Neural cell (in vitro differentiated cells): ENCODE data around the gene NOL9. TPM values are rescaled to one million over a fixed set of nuclear protein-coding genes. Genes with fewer than 3 reads are reported as not detected.

Experiments used
- H2AFZ ChIP-seq: fragments of 200-600, 300-800 bp; sonication (generic), shearing (Covaris generic); 2 replicates; pipeline ENCODE4 v1.6.0; 2014; ENCODE audit warnings: low read depth, mild to moderate bottlenecking, antibody characterized with exemption, low read length, moderate library complexity
- H3F3A ChIP-seq: fragments of 200-600 bp; shearing (Covaris generic); 2 replicates; pipeline ENCODE4 v1.6.1; 2016; ENCODE audit warnings: mild to moderate bottlenecking, moderate library complexity, mixed read lengths, antibody characterized with exemption, low read length; ENCODE audit not compliant: insufficient read depth, poor library complexity, severe bottlenecking
- H3K27ac ChIP-seq: fragments of 200-600, 300-800 bp; sonication (generic), shearing (Covaris generic); 2 replicates; pipeline ENCODE4 v1.5.1; 2014; ENCODE audit warnings: mild to moderate bottlenecking, low read length, moderate library complexity
- H3K27me3 ChIP-seq: fragments of 300-800, 200-600 bp; sonication (generic), shearing (Covaris generic); 2 replicates; pipeline ENCODE4 v1.6.0; 2014; ENCODE audit warnings: mild to moderate bottlenecking, low read depth, low read length, moderate library complexity; ENCODE audit not compliant: insufficient read depth
- H3K36me3 ChIP-seq: fragments of 300-800, 200-600 bp; sonication (generic), shearing (Covaris generic); 2 replicates; pipeline ENCODE4 v1.5.1; 2014; ENCODE audit warnings: mild to moderate bottlenecking, antibody characterized with exemption, low read length, moderate library complexity; ENCODE audit not compliant: insufficient read depth
- H3K4me2 ChIP-seq: fragments of 300-800, 200-600 bp; sonication (generic), shearing (Covaris generic); 2 replicates; pipeline ENCODE4 v1.6.0; 2014; ENCODE audit warnings: mild to moderate bottlenecking, low read length
- H3K4me3 ChIP-seq: fragments of 300-800, 200-600 bp; sonication (generic), shearing (Covaris generic); 2 replicates; pipeline ENCODE4 v1.5.1; 2014; ENCODE audit warnings: mild to moderate bottlenecking, low read length, moderate library complexity
- H3K79me2 ChIP-seq: fragments of 200-600 bp; shearing (Covaris generic); replicated peaks from 2 replicates; pipeline ENCODE4 v1.6.0; 2014; ENCODE audit warnings: mild to moderate bottlenecking, low read length, moderate library complexity; ENCODE audit not compliant: insufficient read depth
- H3K9ac ChIP-seq: fragments of 300-800, 200-600 bp; sonication (generic), shearing (Covaris generic); 2 replicates; pipeline ENCODE4 v1.6.1; 2016; ENCODE audit warnings: mild to moderate bottlenecking, low read length, mixed read lengths
- H3K9me2 ChIP-seq: fragments of 200-600 bp; shearing (Covaris generic); 2 replicates; pipeline ENCODE4 v1.6.1; 2016; ENCODE audit warnings: mild to moderate bottlenecking, low read length, mixed read lengths; ENCODE audit not compliant: insufficient read depth
- H3K9me3 ChIP-seq: fragments of 200-600, 300-800 bp; sonication (generic), shearing (Covaris generic); 2 replicates; pipeline ENCODE4 v1.6.1; 2016; ENCODE audit warnings: mild to moderate bottlenecking, mixed run types, low read length, moderate library complexity, mixed read lengths
- H4K20me1 ChIP-seq: fragments of 200-600 bp; shearing (Covaris generic); 2 replicates; pipeline ENCODE4 v1.6.1; 2016; ENCODE audit warnings: mild to moderate bottlenecking, mixed run types; ENCODE audit not compliant: insufficient read depth
- CTCF ChIP-seq: fragments of 450-650 bp; IDR thresholded peaks from 2 replicates; pipeline ENCODE4 v1.5.1; 2014; ENCODE audit warnings: antibody characterized with exemption, mild to moderate bottlenecking, moderate library complexity; ENCODE audit not compliant: poor library complexity, severe bottlenecking
- EP300 ChIP-seq: fragments of 450-650 bp; conservative IDR thresholded peaks from 2 replicates; pipeline ENCODE4 v1.6.1; 2014; ENCODE audit warnings: antibody characterized with exemption, mild to moderate bottlenecking, moderate library complexity; ENCODE audit not compliant: poor library complexity, severe bottlenecking
- EZH2 ChIP-seq: fragments of 200-600, 300-800 bp; shearing (Covaris generic), sonication (generic); IDR thresholded peaks from 2 replicates; pipeline ENCODE4 v1.6.1; 2014; ENCODE audit warnings: antibody characterized with exemption, low read length, borderline replicate concordance, mild to moderate bottlenecking; ENCODE audit not compliant: insufficient read depth, poor library complexity, severe bottlenecking
- MXI1 ChIP-seq: fragments of 450-650 bp; conservative IDR thresholded peaks from 2 replicates; pipeline ENCODE4 v1.6.1; 2014; ENCODE audit warnings: antibody characterized with exemption, mild to moderate bottlenecking; ENCODE audit not compliant: poor library complexity, severe bottlenecking
- POLR2AphosphoS5 ChIP-seq: IDR thresholded peaks from 2 replicates; pipeline ENCODE4 v1.6.1; 2012
- RAD21 ChIP-seq: fragments of 450-650 bp; conservative IDR thresholded peaks from 2 replicates; pipeline ENCODE4 v1.6.1; 2014; ENCODE audit warnings: antibody characterized with exemption, mild to moderate bottlenecking, moderate library complexity
- REST ChIP-seq: IDR thresholded peaks from 2 replicates; pipeline ENCODE4 v1.6.1; 2012; ENCODE audit warnings: borderline replicate concordance
- SMC3 ChIP-seq: fragments of 450-650 bp; conservative IDR thresholded peaks from 2 replicates; pipeline ENCODE4 v1.6.1; 2014; ENCODE audit warnings: antibody characterized with exemption, mild to moderate bottlenecking, moderate library complexity; ENCODE audit not compliant: poor library complexity
- TAF1 ChIP-seq: IDR thresholded peaks from 2 replicates; pipeline ENCODE4 v1.6.1; 2012; ENCODE audit warnings: low read depth
- polyA plus RNA-seq: library from polyadenylated mRNA; depleted of rRNA; stranded (reverse); fragments of >200 nt; gene quantifications from 2 replicates; pipeline ENCODE4 v1.2.3, GENCODE V29; 2014

NOL9 gene
- polyA plus RNA-seq, 1 donor from 2014 or later: 30.7 TPM

- Histone ChIP-seq H3F3A (no peaks in the 10 kb centered on the region), H3K9me2 (no peaks in the 10 kb centered on the region), H3K79me2 (no peaks in the 10 kb centered on the region), H3K27me3 (no peaks in the 10 kb centered on the region), H3K9me3 (no peaks in the 10 kb centered on the region), H4K20me1 (no peaks in the 10 kb centered on the region), H3K4me3 (peak overlapping the region; percentile 77), H3K27ac (no peak overlapping the region), H3K9ac (peak overlapping the region; percentile 70), H2AFZ (no peak overlapping the region), H3K4me2 (peak overlapping the region; percentile 70), H3K36me3 (no peaks in the 10 kb centered on the region)
- peak; percentile 2 for TF ChIP-seq POLR2AphosphoS5
- TF ChIP-seq EP300: no peak
- no peak for TF ChIP-seq EZH2
Measured at GRCh38 chr1:6496890-6497214, 57.5 kb downstream of the NOL9 start.

- no peaks in the 10 kb centered on the region for H4K20me1 ChIP-seq
- no peak overlapping the region for H2AFZ ChIP-seq
- no peak overlapping the region for H3K27ac ChIP-seq
- no peaks in the 10 kb centered on the region for H3K9me2 ChIP-seq
- H3K4me2 ChIP-seq: peak overlapping the region; percentile 70
- H3K9me3 ChIP-seq: no peaks in the 10 kb centered on the region
- no peaks in the 10 kb centered on the region for H3K79me2 ChIP-seq
- no peaks in the 10 kb centered on the region for H3K36me3 ChIP-seq
- H3F3A ChIP-seq: no peaks in the 10 kb centered on the region
- TF ChIP-seq CTCF (no peak), RAD21 (no peak), REST (no peak), EP300 (no peak), SMC3 (no peak), POLR2AphosphoS5 (no peak), EZH2 (no peak), TAF1 (no peak), MXI1 (no peak)
- H3K4me3 ChIP-seq: peak overlapping the region; percentile 77
- peak overlapping the region; percentile 70 for H3K9ac ChIP-seq
- no peaks in the 10 kb centered on the region for H3K27me3 ChIP-seq
Measured at GRCh38 chr1:6496365-6496721, 58.0 kb downstream of the NOL9 start.
